MM.1S (cell line): ENCODE data around the gene TPTE2.
"Not testable (repeated sequence)": the region's sequence is repeated elsewhere in the genome, so short reads cannot be mapped to it uniquely, and the experiment has no call there.

Experiments
- CTCF ChIP-seq: fragments of 300-600 bp; sonication (generic); IDR thresholded peaks from 2 replicates; pipeline ENCODE4 v1.5.1; 2016; ENCODE audit warnings: antibody characterized with exemption, low read length, mixed read lengths
- EZH2 ChIP-seq: fragments of 300-600 bp; sonication (generic); optimal IDR thresholded peaks from 2 replicates; pipeline ENCODE3; 2017; ENCODE audit warnings: low read depth, mild to moderate bottlenecking, antibody characterized with exemption, low read length, mixed read lengths
- EZH2phosphoT487 ChIP-seq: fragments of 300-600 bp; sonication (generic); IDR thresholded peaks from 2 replicates; pipeline ENCODE4 v1.6.1; 2018; ENCODE audit warnings: antibody characterized with exemption, low read length

- TF ChIP-seq CTCF, EZH2phosphoT487, EZH2: not testable (repeated sequence)
These were observed 1.6 kb downstream of the TPTE2 start for GRCh38 chr13:19559739-19560138.
